GM12878 (cell line): Measurements from ENCODE around the gene CIRBP. TPM values are rescaled to one million over a fixed set of nuclear protein-coding genes. Genes with fewer than 3 reads are reported as not detected.

Experiments
- ATAC-seq: fragments of 200-7000 bp; cut with Tn5 transposase; 3 replicates; pipeline ENCODE4 v1.9.1; 2020; ENCODE audit warnings: mild to moderate bottlenecking, moderate library complexity
- BruUV-seq: library from RNA; stranded (reverse); fragments of 400-500 nt; replicated peaks from 2 replicates; lab custom pipeline; 2021; lab: Mats Ljungman, UMichigan
- CTCF ChIA-PET: fragments of 300-600 bp; sonication (Branson Sonifier 250); formaldehyde crosslinking; extraction: SDS; loops from one replicate; lab custom pipeline; 2021; ENCODE audit warnings: inconsistent platforms; lab: Yijun Ruan, JAX
- POLR2A ChIA-PET: fragments of 350-600 bp; formaldehyde crosslinking; extraction: SDS; loops from one replicate; lab custom pipeline; 2021; ENCODE audit warnings: inconsistent platforms; lab: Charles Lee
- RAD21 ChIA-PET: fragments of 300-600 bp; sonication (Branson Sonifier 250); formaldehyde crosslinking; loops from one replicate; lab custom pipeline; 2023; ENCODE audit warnings: antibody characterized with exemption; ENCODE audit not compliant: unreplicated experiment; lab: Charles Lee
- SMC1A ChIA-PET: fragments of 300-600 bp; sonication (Branson Sonifier 250); formaldehyde crosslinking; loops from one replicate; lab custom pipeline; 2023; ENCODE audit not compliant: unreplicated experiment, uncharacterized antibody; lab: Charles Lee
- DNase-seq: peaks from one replicate; pipeline ENCODE4 v3.0.0-alpha.2; 2011; ENCODE audit warnings: low read depth, low spot score
- FAIRE-seq: peaks from 3 replicates; lab custom pipeline; 2011; peaks lifted over from hg19 to GRCh38; lab: Jason Lieb, UNC
- H2AFZ ChIP-seq: 2 replicates; pipeline ENCODE4 v1.6.0; 2011; ENCODE audit warnings: low read depth, low read length, control low read depth; ENCODE audit not compliant: control insufficient read depth
- H3K27ac ChIP-seq: 2 replicates; pipeline ENCODE4 v1.5.1; 2011; ENCODE audit warnings: control low read depth; ENCODE audit not compliant: control insufficient read depth, insufficient read depth
- H3K27me3 ChIP-seq, 2 experiments: replicated peaks in 1 of 2; 2 replicates each; pipeline versions ENCODE4 v1.6.0 to v1.6.1; 2011; ENCODE audit warnings: low read length in 1 of 2; ENCODE audit not compliant: control insufficient read depth in 2 of 2, insufficient read depth in 2 of 2
- H3K36me3 ChIP-seq, 2 experiments: 2 replicates each; pipeline ENCODE4 v1.5.1; 2011; ENCODE audit warnings: low read length in 1 of 2; ENCODE audit not compliant: control insufficient read depth in 2 of 2, insufficient read depth in 2 of 2
- H3K4me1 ChIP-seq: 2 replicates; pipeline ENCODE4 v1.6.1; 2011; ENCODE audit warnings: mild to moderate bottlenecking, low read length, moderate library complexity, mixed read lengths; ENCODE audit not compliant: control insufficient read depth, insufficient read depth
- H3K4me2 ChIP-seq: 2 replicates; pipeline ENCODE4 v1.6.0; 2011; ENCODE audit warnings: control low read depth; ENCODE audit not compliant: control insufficient read depth, insufficient read depth
- H3K4me3 ChIP-seq: fragments of 200-600 bp; sonication (generic); 2 replicates; pipeline ENCODE4 v1.5.1; 2016
- H3K79me2 ChIP-seq: 2 replicates; pipeline ENCODE4 v1.6.0; 2011; ENCODE audit warnings: low read length; ENCODE audit not compliant: control insufficient read depth, insufficient read depth
- H3K9ac ChIP-seq: 2 replicates; pipeline ENCODE4 v1.8.0; 2011; ENCODE audit warnings: low read length, control low read depth, mixed read lengths; ENCODE audit not compliant: control insufficient read depth, insufficient read depth
- H3K9me3 ChIP-seq: replicated peaks from 3 replicates; pipeline ENCODE4 v1.5.1; 2011; ENCODE audit warnings: mild to moderate bottlenecking, low read length; ENCODE audit not compliant: control insufficient read depth, insufficient read depth
- H4K20me1 ChIP-seq: 2 replicates; pipeline ENCODE4 v1.6.0; 2011; ENCODE audit not compliant: control insufficient read depth, insufficient read depth
- ATF3 ChIP-seq: IDR thresholded peaks from 2 replicates; pipeline ENCODE4 v1.6.1; 2011; ENCODE audit warnings: low read depth, mild to moderate bottlenecking, low read length, moderate library complexity, borderline replicate concordance; ENCODE audit errors: extremely low read depth
- BCL11A ChIP-seq: IDR thresholded peaks from 2 replicates; pipeline ENCODE4 v1.6.1; 2011; ENCODE audit warnings: low read depth, low read length
- CBX3 ChIP-seq: fragments of 200-600 bp; sonication (generic); IDR thresholded peaks from 2 replicates; pipeline ENCODE4 v1.6.1; 2016; ENCODE audit warnings: low read depth, borderline replicate concordance
- EZH2 ChIP-seq: IDR thresholded peaks from 2 replicates; pipeline ENCODE4 v1.6.1; 2012; ENCODE audit warnings: low read depth, mild to moderate bottlenecking, control low read depth, inconsistent platforms, low read length, borderline replicate concordance; ENCODE audit not compliant: control insufficient read depth
- HDAC2 ChIP-seq: fragments of 200-600 bp; sonication (generic); IDR thresholded peaks from 2 replicates; pipeline ENCODE4 v1.6.1; 2017
- NR2C1 ChIP-seq: fragments of 450-650 bp; IDR thresholded peaks from 2 replicates; pipeline ENCODE4 v1.6.1; 2017; ENCODE audit warnings: antibody characterized with exemption, mild to moderate bottlenecking, moderate library complexity
- POU2F2 ChIP-seq: IDR thresholded peaks from 3 replicates; pipeline ENCODE4 v1.6.1; 2011; ENCODE audit warnings: low read depth, mild to moderate bottlenecking, low read length, borderline replicate concordance
- SMAD5 ChIP-seq: IDR thresholded peaks from 2 replicates; pipeline ENCODE4 v1.6.1; 2016; ENCODE audit warnings: antibody characterized with exemption, low read depth
- SRF ChIP-seq, 2 experiments: IDR thresholded peaks; 2 replicates each; pipeline ENCODE4 v1.6.1; 2011; ENCODE audit warnings: low read depth in 2 of 2, low read length in 2 of 2, mild to moderate bottlenecking in 1 of 2, moderate library complexity in 1 of 2
- TCF12 ChIP-seq: IDR thresholded peaks from 2 replicates; pipeline ENCODE4 v1.6.1; 2011; ENCODE audit warnings: low read depth, mild to moderate bottlenecking, low read length
- TCF7 ChIP-seq: IDR thresholded peaks from 2 replicates; pipeline ENCODE4 v1.6.1; 2014; ENCODE audit warnings: antibody characterized with exemption, borderline replicate concordance
- ZBTB40 ChIP-seq: fragments of 450-650 bp; IDR thresholded peaks from 2 replicates; pipeline ENCODE4 v1.6.1; 2016; ENCODE audit warnings: mild to moderate bottlenecking, moderate library complexity, borderline replicate concordance
- ZNF217 ChIP-seq: fragments of 450-650 bp; IDR thresholded peaks from 2 replicates; pipeline ENCODE4 v1.6.1; 2017; ENCODE audit warnings: antibody characterized with exemption, mild to moderate bottlenecking
- ZNF274 ChIP-seq: IDR thresholded peaks from one replicate; pipeline ENCODE4 v1.8.0; 2011; ENCODE audit not compliant: insufficient read length, insufficient read depth
- WGBS: methylation state at CpG from one replicate; pipeline ENCODE4 v1.1.6; 2016; ENCODE audit warnings: low lambda C conversion rate; ENCODE audit not compliant: insufficient replicate concordance, insufficient coverage; ENCODE audit errors: missing lambda C conversion rate; 5-methylcytosine and 5-hydroxymethylcytosine counted together
- in situ Hi-C: fragments of 300-500 bp; cut with MboI; formaldehyde crosslinking; loops from 9 replicates; pipeline ENCODE4 v1.14.3; 2018; ENCODE audit warnings: mixed read lengths
- intact Hi-C: fragments of 100-400 bp; cut with micrococcal nuclease; formaldehyde crosslinking; loops from one replicate; pipeline ENCODE4 v1.14.2; 2022; ENCODE audit not compliant: unreplicated experiment
- polyA plus RNA-seq, 11 experiments: library from polyadenylated mRNA; depleted of rRNA in 4 of 11; unstranded in 6 of 11; stranded (reverse) in 5 of 11; fragments of >200 nt; fragmentation: Nextera tagmentation in 4 of 11; fragmentation: Illumina TruSeq in 1 of 11; extraction: Ambion mirVana in 4 of 11; extraction: Trizol in 1 of 11; gene quantifications; 1 replicate in 1 of 11; 2 replicates in 10 of 11; pipeline versions ENCODE4 v1.2.1 to v1.2.3, GENCODE V29; 2011 to 2016; ENCODE audit warnings: inconsistent platforms in 2 of 11, missing spikeins in 2 of 11, low read depth in 1 of 11
- total RNA-seq, 4 experiments: library from RNA; depleted of rRNA in 3 of 4; stranded (reverse); fragments of >200 nt in 3 of 4; fragmentation: Illumina TruSeq in 1 of 4; extraction: Trizol in 1 of 4; gene quantifications; 2 replicates each; pipeline versions ENCODE4 v1.2.1 to v1.2.3, GENCODE V29; 2013 to 2021

The CIRBP gene
- total and polyA plus RNA-seq, 10 of the 15 experiments (the other 5 are each of a cell fraction or from before 2014, with no cell fraction given) = 27.6 to 335 (median 229) TPM

GRCh38 chr19:1302533-1303239 lies 33.6 kb downstream of the CIRBP start:
- in situ Hi-C loops = no loop called here
- CTCF ChIA-PET = interaction anchor here (0.6 to 1.0 kb wide), 2 partner anchors 69 to 142 kb away, joined by 3 to 4 read pairs; no protein-coding TSS in a partner anchor
- H3K27ac ChIP-seq = no peak overlapping the region
- no peaks in the 10 kb centered on the region for H3K36me3 ChIP-seq
- H3K27me3 ChIP-seq = no peaks in the 10 kb centered on the region
- H3K9ac ChIP-seq = no peak overlapping the region
- no peak for TF ChIP-seq TCF7
- no peak for TF ChIP-seq ZNF274
- no peak for TF ChIP-seq ATF3
- no peak for TF ChIP-seq POU2F2
- TF ChIP-seq TCF12 = no peak
- TF ChIP-seq SMAD5 = no peak
- no peak for TF ChIP-seq EZH2
- no peak for TF ChIP-seq SRF (IDR thresholded peaks at IDR 0.05; ENCODE audit: low read depth in 2 of 2, low read length in 2 of 2)
- no peak for TF ChIP-seq HDAC2
- no peak for TF ChIP-seq BCL11A
- TF ChIP-seq NR2C1 = no peak
- no peak for TF ChIP-seq ZNF217
- no peak for TF ChIP-seq ZBTB40
- no peak for TF ChIP-seq CBX3
- TF ChIP-seq, all 136 proteins: peak for 0
- Histone ChIP-seq H2AFZ (no peak overlapping the region), H3K4me3 (no peak overlapping the region), H3K4me2 (no peak overlapping the region), H3K9me3 (no peaks in the 10 kb centered on the region), H4K20me1 (no peaks in the 10 kb centered on the region), H3K79me2 (no peaks in the 10 kb centered on the region), H3K4me1 (no peaks in the 10 kb centered on the region)
- ChIA-PET RAD21 (no interaction called here), POLR2A (no interaction called here), SMC1A (no interaction called here)
- intact Hi-C loops = no loop called here
- 42% methylated on average over 24 of the region's 36 CpGs for WGBS
- ATAC-seq (no peak), DNase-seq (no peak), FAIRE-seq (no peak)
- no TSS peak for BruUV-seq
